Measurements from ENCODE around the gene TMCC3. TPM values are rescaled to one million over a fixed set of nuclear protein-coding genes. Genes with fewer than 3 reads are reported as not detected.
A peak's percentile ranks its signal among the peaks of the same experiment; 100 is the strongest.

The TMCC3 gene, protein sequence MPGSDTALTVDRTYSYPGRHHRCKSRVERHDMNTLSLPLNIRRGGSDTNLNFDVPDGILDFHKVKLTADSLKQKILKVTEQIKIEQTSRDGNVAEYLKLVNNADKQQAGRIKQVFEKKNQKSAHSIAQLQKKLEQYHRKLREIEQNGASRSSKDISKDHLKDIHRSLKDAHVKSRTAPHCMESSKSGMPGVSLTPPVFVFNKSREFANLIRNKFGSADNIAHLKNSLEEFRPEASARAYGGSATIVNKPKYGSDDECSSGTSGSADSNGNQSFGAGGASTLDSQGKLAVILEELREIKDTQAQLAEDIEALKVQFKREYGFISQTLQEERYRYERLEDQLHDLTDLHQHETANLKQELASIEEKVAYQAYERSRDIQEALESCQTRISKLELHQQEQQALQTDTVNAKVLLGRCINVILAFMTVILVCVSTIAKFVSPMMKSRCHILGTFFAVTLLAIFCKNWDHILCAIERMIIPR
- 10 to 100 TPM in 3 of 4 donors, 1 to 10 TPM in 1; 9.0 to 16.1 (median 14.6) TPM for total RNA-seq

DNA sequence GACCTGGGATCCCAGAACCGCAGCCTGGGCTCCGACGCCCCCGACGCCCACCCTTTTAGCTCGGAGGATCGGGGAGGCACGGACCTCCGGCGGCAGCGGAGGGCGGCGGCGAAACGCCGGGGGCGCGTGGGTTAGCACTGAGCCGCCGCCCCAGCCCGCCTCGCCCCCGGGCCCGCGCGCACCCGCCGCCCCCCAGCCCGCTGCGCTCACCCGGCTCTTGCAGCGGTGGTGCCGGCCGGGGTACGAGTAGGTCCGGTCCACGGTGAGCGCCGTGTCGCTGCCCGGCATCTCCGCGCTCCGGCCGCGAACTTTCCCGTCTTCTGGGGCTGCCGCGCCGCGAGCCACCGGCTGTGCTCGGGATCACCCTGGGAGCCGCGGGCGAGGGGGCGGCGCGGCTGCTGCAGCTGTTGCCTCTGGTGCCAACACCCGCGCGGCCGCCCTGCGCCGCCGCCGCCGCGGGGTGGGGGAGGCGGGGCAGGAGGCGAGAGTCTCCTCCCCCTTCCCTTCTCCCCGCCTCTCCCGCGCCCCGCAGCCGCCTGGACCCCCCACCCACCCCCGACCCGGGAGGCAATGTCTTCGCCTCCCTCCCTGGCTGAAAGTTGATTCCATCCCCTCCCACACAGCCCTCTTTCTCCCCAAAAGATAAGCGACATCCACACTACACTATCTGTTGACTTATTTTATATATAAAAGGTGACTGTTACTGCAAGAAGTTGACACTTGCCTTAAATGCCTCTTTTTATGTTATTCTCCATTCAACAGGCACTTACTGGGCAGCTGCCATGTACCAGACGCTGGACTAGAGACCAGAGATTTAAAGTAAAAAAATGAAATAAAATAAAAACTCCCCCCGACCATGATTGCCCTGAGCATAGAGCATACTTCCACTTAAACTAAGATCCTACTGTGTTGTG lies at the start of gene TMCC3:
TMCC3 (minus strand) TSS at position 415 of the 914 bp plus-strand sequence; CDS start at position 288, 127 bp downstream.
- peak in 1 of 2 donors; percentile 16 for DNase-seq (ENCODE audit: low spot score in 2 of 2)
- peaks cover 0 to 21% (median under 1%) of the 10 kb centered on the region in 4 donors for H3K4me1 ChIP-seq
- WGBS, 2 donors = 6 to 7% methylated on average over 10 to 11 of the region's 82 CpGs
- H3K9me3 ChIP-seq = no peaks in the 10 kb centered on the region
- H3K27me3 ChIP-seq = no peaks in the 10 kb centered on the region
- H3K36me3 ChIP-seq = no peaks in the 10 kb centered on the region
- H3K4me3 ChIP-seq = peak within 1 kb of the TSS; percentile 72 to 93 (median 83)
- TF ChIP-seq POLR2A (IDR thresholded peaks at IDR 0.05) (peak; percentile 52 to 53), EP300 (IDR thresholded peaks at IDR 0.05) (peak in 1 of 2 donors; percentile 33)
- TF ChIP-seq, protein P1, sequence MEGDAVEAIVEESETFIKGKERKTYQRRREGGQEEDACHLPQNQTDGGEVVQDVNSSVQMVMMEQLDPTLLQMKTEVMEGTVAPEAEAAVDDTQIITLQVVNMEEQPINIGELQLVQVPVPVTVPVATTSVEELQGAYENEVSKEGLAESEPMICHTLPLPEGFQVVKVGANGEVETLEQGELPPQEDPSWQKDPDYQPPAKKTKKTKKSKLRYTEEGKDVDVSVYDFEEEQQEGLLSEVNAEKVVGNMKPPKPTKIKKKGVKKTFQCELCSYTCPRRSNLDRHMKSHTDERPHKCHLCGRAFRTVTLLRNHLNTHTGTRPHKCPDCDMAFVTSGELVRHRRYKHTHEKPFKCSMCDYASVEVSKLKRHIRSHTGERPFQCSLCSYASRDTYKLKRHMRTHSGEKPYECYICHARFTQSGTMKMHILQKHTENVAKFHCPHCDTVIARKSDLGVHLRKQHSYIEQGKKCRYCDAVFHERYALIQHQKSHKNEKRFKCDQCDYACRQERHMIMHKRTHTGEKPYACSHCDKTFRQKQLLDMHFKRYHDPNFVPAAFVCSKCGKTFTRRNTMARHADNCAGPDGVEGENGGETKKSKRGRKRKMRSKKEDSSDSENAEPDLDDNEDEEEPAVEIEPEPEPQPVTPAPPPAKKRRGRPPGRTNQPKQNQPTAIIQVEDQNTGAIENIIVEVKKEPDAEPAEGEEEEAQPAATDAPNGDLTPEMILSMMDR (IDR thresholded peaks at IDR 0.05) = no peak
- H3K27ac ChIP-seq = peak within 1 kb of the TSS; percentile 74 to 88 (median 76)

DNA sequence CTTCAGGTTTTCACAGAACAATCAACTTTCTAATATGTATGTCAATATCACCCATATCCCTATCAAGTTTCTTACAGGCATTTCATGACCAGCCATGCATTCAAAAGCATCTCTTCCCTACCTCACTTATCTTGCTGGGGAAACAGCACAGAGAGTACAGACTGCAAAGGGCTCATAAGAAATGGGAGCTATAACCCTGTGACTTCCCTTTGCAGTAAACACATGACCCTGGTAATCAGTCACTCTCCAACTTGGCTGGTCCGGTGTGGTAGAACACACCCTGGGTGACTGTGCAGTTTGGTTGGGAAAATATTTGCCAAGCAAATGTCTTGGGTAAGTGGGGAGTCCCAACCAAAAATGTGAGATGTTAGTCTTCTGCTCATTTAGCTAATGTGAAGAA lies 49.4 kb upstream of the TMCC3 start:
- H3K36me3 ChIP-seq = no peaks in the 10 kb centered on the region
- 74 to 79% methylated on average over 1 of the region's 1 CpG for WGBS, 2 donors
- DNase-seq (ENCODE audit: low spot score in 2 of 2) = no peak
- no peaks in the 10 kb centered on the region for H3K27me3 ChIP-seq
- H3K4me1 ChIP-seq = peaks cover 0 to 8% (median 3%) of the 10 kb centered on the region in 4 donors
- H3K9me3 ChIP-seq = no peaks in the 10 kb centered on the region
- H3K27ac ChIP-seq = no peak overlapping the region
- H3K4me3 ChIP-seq = no peak overlapping the region
- TF ChIP-seq, protein P1 (IDR thresholded peaks at IDR 0.05) = no peak
- no peak for TF ChIP-seq POLR2A (IDR thresholded peaks at IDR 0.05)
- TF ChIP-seq EP300 (IDR thresholded peaks at IDR 0.05) = no peak

DNA sequence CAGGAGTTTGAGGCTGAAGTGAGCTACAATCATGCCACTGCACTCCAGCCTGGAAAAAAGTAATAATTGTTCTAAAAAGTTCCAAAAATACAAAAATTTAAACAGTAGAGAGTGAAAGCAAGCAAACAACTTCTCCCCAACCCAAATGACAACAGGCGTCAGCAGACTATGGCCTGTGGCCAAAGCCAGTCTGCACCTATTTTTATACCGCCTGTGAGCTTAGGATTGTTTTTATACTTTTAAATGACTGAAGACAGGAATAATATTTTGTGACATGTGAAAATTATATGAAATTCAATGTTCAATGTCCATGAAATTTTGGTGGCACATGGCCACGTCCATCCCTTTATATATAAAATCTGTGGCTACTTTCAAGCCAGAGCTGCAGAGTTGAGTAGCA lies 48.2 kb upstream of the TMCC3 start:
- WGBS, 2 donors = 78 to 80% methylated on average over 3 of the region's 3 CpGs
- no peak for DNase-seq (ENCODE audit: low spot score in 2 of 2)
- TF ChIP-seq EP300 (IDR thresholded peaks at IDR 0.05) (no peak), POLR2A (IDR thresholded peaks at IDR 0.05) (no peak)
- TF ChIP-seq, protein P1 (IDR thresholded peaks at IDR 0.05) = no peak
- Histone ChIP-seq H3K9me3 (no peaks in the 10 kb centered on the region), H3K4me3 (no peak overlapping the region), H3K4me1 (no peaks in the 10 kb centered on the region), H3K27ac (no peak overlapping the region), H3K36me3 (no peaks in the 10 kb centered on the region), H3K27me3 (no peaks in the 10 kb centered on the region)

DNA sequence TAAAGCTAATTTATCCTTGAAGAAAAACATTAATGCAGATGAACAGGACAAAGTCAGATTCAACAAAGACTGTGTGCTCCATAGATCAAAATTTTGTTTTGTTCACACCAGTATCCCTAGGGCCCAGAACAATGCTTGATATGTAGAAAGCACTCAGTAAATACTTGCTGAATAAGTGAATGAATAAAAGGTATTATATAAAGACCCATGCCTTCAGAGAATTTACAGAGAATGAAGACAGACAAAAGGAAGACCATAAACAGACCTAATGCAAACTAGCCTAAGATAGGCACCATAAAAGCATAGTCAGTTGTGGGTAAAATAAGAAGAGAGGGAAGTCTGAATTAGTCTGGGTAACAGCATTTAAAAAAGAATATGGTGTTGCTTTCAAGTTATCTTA lies 47.3 kb upstream of the TMCC3 start:
- Histone ChIP-seq H3K27me3 (no peaks in the 10 kb centered on the region), H3K36me3 (no peaks in the 10 kb centered on the region), H3K4me3 (no peak overlapping the region), H3K4me1 (no peaks in the 10 kb centered on the region), H3K9me3 (no peaks in the 10 kb centered on the region), H3K27ac (no peak overlapping the region)
- no peak for TF ChIP-seq POLR2A (IDR thresholded peaks at IDR 0.05)
- TF ChIP-seq EP300 (IDR thresholded peaks at IDR 0.05) = no peak
- TF ChIP-seq, protein P1 (IDR thresholded peaks at IDR 0.05) = no peak
- DNase-seq (ENCODE audit: low spot score in 2 of 2) = no peak

All from tibial nerve (tissue), 4 donors.